ENCODE data around the gene YARS1. TPM values are rescaled to one million over a fixed set of nuclear protein-coding genes. Genes with fewer than 3 reads are reported as not detected.
A peak's percentile ranks its signal among the peaks of the same experiment; 100 is the strongest.

The YARS1 gene
- total RNA-seq, 1 experiment from 2014 or later, result 120 TPM

DNA sequence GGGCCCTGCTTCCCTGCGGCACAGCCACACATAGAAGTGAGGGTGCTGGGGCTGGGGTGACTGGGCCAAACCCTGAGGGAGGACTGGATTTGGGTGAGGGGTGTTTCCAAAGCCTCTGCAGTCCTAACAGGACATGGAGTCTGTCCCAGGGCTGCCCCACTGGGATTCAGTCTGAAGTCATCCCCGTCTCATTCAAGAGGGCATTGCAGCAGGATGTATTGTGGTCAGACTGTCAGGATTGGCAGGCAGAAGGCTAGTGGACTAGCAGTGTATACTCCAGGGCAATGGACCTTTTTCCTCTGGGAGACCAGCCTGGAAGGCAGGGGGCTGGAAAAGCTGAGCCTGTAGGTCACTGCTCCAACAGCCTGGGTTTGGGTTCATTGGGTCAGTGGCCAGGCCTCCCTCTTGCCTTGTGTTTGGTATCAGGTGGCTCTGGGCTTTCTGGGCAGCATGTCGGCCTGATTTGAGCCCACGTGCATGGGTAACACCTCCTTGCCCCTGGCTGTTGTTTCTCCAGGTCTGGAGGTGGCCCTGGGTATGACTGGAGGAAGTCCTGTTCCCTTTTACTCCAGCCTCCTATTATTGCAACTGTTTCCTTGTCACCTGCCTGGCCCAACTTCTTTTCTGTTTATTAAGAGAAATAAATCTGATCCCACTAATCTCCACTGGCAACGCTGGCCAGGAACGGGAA lies 73.6 kb downstream of the YARS1 start:
- no TSS peak for BruUV-seq (replicated peaks)
- Histone ChIP-seq H3K9me3 (ENCODE audit: control insufficient read depth, insufficient read depth, low read depth, low read length) (no peaks in the 10 kb centered on the region), H3K27ac (ENCODE audit: low read length) (peak overlapping the region; percentile 86), H3K4me3 (ENCODE audit: low read depth in 2 of 2, low read length in 2 of 2) (peak overlapping the region; percentile 65 to 72; a peak in 3 of 4 replicates), H3K4me1 (ENCODE audit: control insufficient read depth, insufficient read depth, low read length) (peaks cover 23% of the 10 kb centered on the region), H3K36me3 (ENCODE audit: control insufficient read depth, insufficient read depth, low read length) (no peaks in the 10 kb centered on the region), H3K27me3 (ENCODE audit: control insufficient read depth, insufficient read depth, low read length) (no peaks in the 10 kb centered on the region)
- DNase-seq (ENCODE audit: low read depth, low spot score), result no peak
- in situ Hi-C loops (cut with HindIII; ENCODE audit: low pct_unique_long_range_greater_than_20kb, low sequenced_read_pairs), result no loop called here
- ATAC-seq, result no peak
- POLR2A ChIA-PET, result no interaction called here
- intact Hi-C loops (cut with micrococcal nuclease; ENCODE audit: unreplicated experiment), result no loop called here
- CTCF ChIA-PET, result interaction anchor here (0.6 kb wide), 1 partner anchor 32 kb away, joined by 5 read pairs; no protein-coding TSS in a partner anchor
- TF ChIP-seq, protein P1, sequence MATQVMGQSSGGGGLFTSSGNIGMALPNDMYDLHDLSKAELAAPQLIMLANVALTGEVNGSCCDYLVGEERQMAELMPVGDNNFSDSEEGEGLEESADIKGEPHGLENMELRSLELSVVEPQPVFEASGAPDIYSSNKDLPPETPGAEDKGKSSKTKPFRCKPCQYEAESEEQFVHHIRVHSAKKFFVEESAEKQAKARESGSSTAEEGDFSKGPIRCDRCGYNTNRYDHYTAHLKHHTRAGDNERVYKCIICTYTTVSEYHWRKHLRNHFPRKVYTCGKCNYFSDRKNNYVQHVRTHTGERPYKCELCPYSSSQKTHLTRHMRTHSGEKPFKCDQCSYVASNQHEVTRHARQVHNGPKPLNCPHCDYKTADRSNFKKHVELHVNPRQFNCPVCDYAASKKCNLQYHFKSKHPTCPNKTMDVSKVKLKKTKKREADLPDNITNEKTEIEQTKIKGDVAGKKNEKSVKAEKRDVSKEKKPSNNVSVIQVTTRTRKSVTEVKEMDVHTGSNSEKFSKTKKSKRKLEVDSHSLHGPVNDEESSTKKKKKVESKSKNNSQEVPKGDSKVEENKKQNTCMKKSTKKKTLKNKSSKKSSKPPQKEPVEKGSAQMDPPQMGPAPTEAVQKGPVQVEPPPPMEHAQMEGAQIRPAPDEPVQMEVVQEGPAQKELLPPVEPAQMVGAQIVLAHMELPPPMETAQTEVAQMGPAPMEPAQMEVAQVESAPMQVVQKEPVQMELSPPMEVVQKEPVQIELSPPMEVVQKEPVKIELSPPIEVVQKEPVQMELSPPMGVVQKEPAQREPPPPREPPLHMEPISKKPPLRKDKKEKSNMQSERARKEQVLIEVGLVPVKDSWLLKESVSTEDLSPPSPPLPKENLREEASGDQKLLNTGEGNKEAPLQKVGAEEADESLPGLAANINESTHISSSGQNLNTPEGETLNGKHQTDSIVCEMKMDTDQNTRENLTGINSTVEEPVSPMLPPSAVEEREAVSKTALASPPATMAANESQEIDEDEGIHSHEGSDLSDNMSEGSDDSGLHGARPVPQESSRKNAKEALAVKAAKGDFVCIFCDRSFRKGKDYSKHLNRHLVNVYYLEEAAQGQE (IDR thresholded peaks at IDR 0.05; ENCODE audit: insufficient read depth in 1 of 2, low read depth in 2 of 2, low read length in 1 of 2), result no peak
- TF ChIP-seq SIN3A (IDR thresholded peaks at IDR 0.05; ENCODE audit: borderline replicate concordance, insufficient read depth, low read depth, low read length), result no peak

DNA sequence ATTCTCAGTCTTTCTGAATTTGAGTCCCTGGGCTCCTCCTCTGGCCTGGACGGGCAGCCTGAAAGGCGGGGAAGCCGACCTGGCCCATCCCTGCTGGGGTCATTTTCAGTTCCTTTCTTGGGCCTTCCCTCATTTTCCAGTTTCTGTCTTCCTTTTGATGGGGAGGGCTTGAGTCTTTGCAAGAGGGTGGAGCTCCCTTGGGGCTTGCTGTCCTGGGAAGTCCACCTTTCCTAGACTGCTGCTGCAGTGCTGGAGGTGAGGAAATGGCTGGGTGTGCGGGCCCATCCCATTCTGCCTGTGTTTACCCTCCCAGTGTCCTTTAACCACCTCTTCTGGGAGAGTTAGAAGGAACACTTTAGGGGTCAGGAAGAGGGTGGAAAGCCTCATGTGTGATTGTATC lies 74.2 kb downstream of the YARS1 start:
- in situ Hi-C loops (cut with HindIII; ENCODE audit: low pct_unique_long_range_greater_than_20kb, low sequenced_read_pairs) (no loop called here), intact Hi-C loops (cut with micrococcal nuclease; ENCODE audit: unreplicated experiment) (no loop called here)
- Histone ChIP-seq H3K27ac (ENCODE audit: low read length) (peak overlapping the region; percentile 86), H3K4me1 (ENCODE audit: control insufficient read depth, insufficient read depth, low read length) (peaks cover 23% of the 10 kb centered on the region), H3K9me3 (ENCODE audit: control insufficient read depth, insufficient read depth, low read depth, low read length) (no peaks in the 10 kb centered on the region), H3K4me3 (ENCODE audit: low read depth in 2 of 2, low read length in 2 of 2) (peak overlapping the region; percentile 65 to 72), H3K27me3 (ENCODE audit: control insufficient read depth, insufficient read depth, low read length) (no peaks in the 10 kb centered on the region), H3K36me3 (ENCODE audit: control insufficient read depth, insufficient read depth, low read length) (no peaks in the 10 kb centered on the region)
- TF ChIP-seq SIN3A (IDR thresholded peaks at IDR 0.05; ENCODE audit: borderline replicate concordance, insufficient read depth, low read depth, low read length) (no peak), POLR2AphosphoS5 (IDR thresholded peaks at IDR 0.05; ENCODE audit: low read depth, low read length) (no peak), TCF7L2 (IDR thresholded peaks at IDR 0.05; ENCODE audit: low read depth, low read length) (no peak)
- TF ChIP-seq, protein P1 (IDR thresholded peaks at IDR 0.05; ENCODE audit: insufficient read depth in 1 of 2, low read depth in 2 of 2, low read length in 1 of 2), result no peak
- TF ChIP-seq, protein P2, sequence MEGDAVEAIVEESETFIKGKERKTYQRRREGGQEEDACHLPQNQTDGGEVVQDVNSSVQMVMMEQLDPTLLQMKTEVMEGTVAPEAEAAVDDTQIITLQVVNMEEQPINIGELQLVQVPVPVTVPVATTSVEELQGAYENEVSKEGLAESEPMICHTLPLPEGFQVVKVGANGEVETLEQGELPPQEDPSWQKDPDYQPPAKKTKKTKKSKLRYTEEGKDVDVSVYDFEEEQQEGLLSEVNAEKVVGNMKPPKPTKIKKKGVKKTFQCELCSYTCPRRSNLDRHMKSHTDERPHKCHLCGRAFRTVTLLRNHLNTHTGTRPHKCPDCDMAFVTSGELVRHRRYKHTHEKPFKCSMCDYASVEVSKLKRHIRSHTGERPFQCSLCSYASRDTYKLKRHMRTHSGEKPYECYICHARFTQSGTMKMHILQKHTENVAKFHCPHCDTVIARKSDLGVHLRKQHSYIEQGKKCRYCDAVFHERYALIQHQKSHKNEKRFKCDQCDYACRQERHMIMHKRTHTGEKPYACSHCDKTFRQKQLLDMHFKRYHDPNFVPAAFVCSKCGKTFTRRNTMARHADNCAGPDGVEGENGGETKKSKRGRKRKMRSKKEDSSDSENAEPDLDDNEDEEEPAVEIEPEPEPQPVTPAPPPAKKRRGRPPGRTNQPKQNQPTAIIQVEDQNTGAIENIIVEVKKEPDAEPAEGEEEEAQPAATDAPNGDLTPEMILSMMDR (IDR thresholded peaks at IDR 0.05), result no peak
- DNase-seq (ENCODE audit: low read depth, low spot score), result no peak
- no TSS peak for BruUV-seq (replicated peaks)
- ChIA-PET CTCF (interaction anchor here (0.6 to 1.0 kb wide), 2 partner anchors 32 to 715 kb away, joined by 3 to 4 read pairs; no protein-coding TSS in a partner anchor), POLR2A (no interaction called here)
- no peak for ATAC-seq
